ENCODE data around the gene DAGLA.

DAGLA gene

GRCh38 chr11:61782841-61783240, 102.7 kb downstream of the DAGLA start:
- no peak for FAIRE-seq

- FAIRE-seq = no peak
These were observed 103.7 kb downstream of the DAGLA start for GRCh38 chr11:61783717-61784505.

- FAIRE-seq = no peak
These were observed 104.3 kb downstream of the DAGLA start for GRCh38 chr11:61784506-61784805.

- no peak for FAIRE-seq
These were observed 105.7 kb downstream of the DAGLA start for GRCh38 chr11:61785837-61786402.

- FAIRE-seq = no peak
These were observed 107.8 kb downstream of the DAGLA start for GRCh38 chr11:61787928-61788491.

DNA sequence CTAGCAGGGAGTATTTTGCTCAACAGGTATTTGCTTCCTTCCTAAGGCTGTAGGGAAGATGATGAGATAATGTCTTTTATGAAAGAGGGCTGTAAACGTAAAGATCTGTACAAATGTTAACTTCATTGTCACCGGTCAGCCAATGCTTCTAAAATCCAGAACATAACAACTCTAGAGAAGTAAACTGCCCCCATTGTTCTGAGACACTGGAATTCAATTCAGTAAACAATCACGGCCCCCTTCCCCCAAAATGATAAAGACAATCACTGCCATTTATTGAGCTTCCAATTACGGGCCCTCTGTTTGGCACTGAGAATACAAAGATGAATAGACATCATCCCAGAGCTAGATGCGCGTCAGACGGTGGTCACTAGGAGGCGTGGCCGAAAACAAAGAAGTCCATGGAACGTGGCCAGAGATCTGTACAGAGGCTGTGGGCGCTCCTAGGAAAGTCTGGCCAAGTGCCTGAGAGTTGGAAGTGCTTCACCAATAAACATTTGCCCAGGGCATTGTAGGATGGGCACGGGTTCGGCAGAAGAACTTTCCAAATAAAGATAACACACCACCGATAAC, 111.6 kb downstream of the DAGLA start:
- no peak for FAIRE-seq

GRCh38 chr11:61792310-61793082, 112.3 kb downstream of the DAGLA start, which contains the start of the genes FEN1 and TMEM258:
FEN1 (plus strand) TSS chr11:61792911; CDS start chr11:61795362, 2,451 bp downstream.
TMEM258 (minus strand) TSS chr11:61792599; CDS start chr11:61792558, 41 bp downstream.
- FAIRE-seq = no peak

- no peak for FAIRE-seq
These were observed 113.1 kb downstream of the DAGLA start for GRCh38 chr11:61793083-61793828.

DNA sequence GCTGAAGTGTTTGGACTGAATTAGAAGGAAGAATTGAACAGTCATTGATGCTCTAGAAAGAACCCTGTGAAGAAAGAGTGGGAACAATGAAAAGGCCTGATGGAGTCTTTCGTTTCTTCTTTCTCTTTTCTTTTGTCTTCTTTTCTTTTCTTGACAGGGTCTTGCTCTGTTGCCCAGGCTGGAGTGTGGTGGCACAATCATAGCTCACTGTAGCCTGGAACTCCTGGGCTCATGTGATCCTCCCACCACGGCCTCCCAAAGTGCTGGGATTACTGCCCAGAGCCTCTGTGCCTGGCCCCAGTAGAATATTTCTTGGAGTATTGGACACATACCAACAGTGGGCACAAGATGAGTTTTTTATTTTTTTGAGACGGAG, 113.6 kb downstream of the DAGLA start:
- FAIRE-seq = no peak

DNA sequence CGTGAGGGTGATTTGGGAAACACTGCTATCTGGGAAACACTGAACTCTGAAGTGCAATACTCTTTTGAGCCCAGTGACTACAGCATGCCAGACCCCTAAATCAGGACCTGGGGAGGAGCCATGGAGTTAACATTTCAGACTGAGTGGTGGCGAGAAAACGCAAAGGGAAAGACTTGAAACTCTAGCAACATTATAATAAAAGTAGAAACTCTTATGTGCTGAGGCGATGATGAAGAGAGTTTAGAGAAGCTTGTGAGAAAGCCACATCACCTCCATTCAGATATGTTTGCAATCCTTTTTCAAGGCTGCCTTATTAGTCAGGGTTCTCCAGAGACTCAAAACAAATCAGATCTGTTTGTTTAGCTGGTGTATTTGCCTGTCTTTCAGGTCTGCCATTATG, 114.4 kb downstream of the DAGLA start:
- no peak for FAIRE-seq

DNA sequence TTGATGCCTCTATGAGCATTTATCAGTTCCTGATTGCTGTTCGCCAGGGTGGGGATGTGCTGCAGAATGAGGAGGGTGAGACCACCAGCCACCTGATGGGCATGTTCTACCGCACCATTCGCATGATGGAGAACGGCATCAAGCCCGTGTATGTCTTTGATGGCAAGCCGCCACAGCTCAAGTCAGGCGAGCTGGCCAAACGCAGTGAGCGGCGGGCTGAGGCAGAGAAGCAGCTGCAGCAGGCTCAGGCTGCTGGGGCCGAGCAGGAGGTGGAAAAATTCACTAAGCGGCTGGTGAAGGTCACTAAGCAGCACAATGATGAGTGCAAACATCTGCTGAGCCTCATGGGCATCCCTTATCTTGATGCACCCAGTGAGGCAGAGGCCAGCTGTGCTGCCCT, 115.3 kb downstream of the DAGLA start:
- no peak for FAIRE-seq

- no peak for FAIRE-seq
These were observed 115.8 kb downstream of the DAGLA start for GRCh38 chr11:61795876-61796526.

Measured in colon (tissue), 2 donors.